ENCODE data around the gene SRPRA. TPM values are rescaled to one million over a fixed set of nuclear protein-coding genes. Genes with fewer than 3 reads are reported as not detected.

The SRPRA gene
- total and polyA plus RNA-seq, 2 donors (not counting 3 experiments of a cell fraction or from before 2014, with no cell fraction given), result 104 to 116 TPM

DNA sequence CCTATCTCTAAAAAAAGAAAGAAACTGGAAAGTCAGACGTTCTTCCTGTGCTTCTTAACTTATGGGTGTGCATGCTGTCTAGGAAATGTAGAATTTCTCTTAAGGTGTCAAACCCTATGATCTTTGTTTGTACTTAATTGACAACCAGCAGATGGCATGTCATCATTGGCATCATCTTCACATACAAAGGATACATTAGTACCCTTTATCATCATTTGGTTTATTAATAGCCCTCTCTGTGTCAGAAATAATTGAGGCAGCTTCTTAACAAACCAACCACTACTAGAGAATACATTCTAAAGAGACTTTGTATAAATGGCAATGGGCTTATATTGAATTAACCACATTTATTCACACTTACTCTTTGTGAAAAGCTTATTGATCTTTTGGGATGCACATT, 13.9 kb downstream of the SRPRA start:
- Histone ChIP-seq H3K9me3 (replicated peaks; ENCODE audit: control insufficient read depth, insufficient read depth, low read length) (no peaks in the 10 kb centered on the region), H2AFZ (ENCODE audit: low read depth, low read length) (no peak overlapping the region), H3K4me1 (ENCODE audit: control insufficient read depth, extremely low read depth, insufficient read depth, low read length) (no peaks in the 10 kb centered on the region), H4K20me1 (replicated peaks; ENCODE audit: control insufficient read depth, extremely low read depth, insufficient read depth, low read length) (no peaks in the 10 kb centered on the region), H3K4me3 (replicated peaks in 1 of 3; ENCODE audit: insufficient read depth in 1 of 3, low read depth in 1 of 3, low read length in 3 of 3) (no peak overlapping the region), H3K4me2 (ENCODE audit: insufficient read depth, low read length) (no peak overlapping the region), H3K36me3 (ENCODE audit: control insufficient read depth in 2 of 2, extremely low read depth in 1 of 2, insufficient read depth in 2 of 2, low read length in 2 of 2) (peaks cover 10 to 16% of the 10 kb centered on the region in 2 experiments), H3K27me3 (ENCODE audit: control insufficient read depth in 2 of 2, insufficient read depth in 2 of 2, low read length in 2 of 2) (no peaks in the 10 kb centered on the region), H3K27ac (ENCODE audit: insufficient read depth, low read depth, low read length) (no peak overlapping the region), H3K9ac (replicated peaks; ENCODE audit: extremely low read depth, insufficient read depth, low read length) (no peak overlapping the region), H3K79me2 (ENCODE audit: control insufficient read depth, insufficient read depth, low read length) (no peaks in the 10 kb centered on the region), H3K9me1 (replicated peaks; ENCODE audit: control insufficient read depth, extremely low read depth, insufficient read depth, low read length) (peaks cover 3% of the 10 kb centered on the region)
- BruUV-seq (replicated peaks), result no TSS peak
- TF ChIP-seq GATA2 (IDR thresholded peaks at IDR 0.05; ENCODE audit: insufficient read depth, insufficient read length, low read depth, low read length) (no peak), MYC (IDR thresholded peaks at IDR 0.05; ENCODE audit: low read depth, low read length) (no peak), POLR2A (IDR thresholded peaks at IDR 0.05; ENCODE audit: low read depth, low read length) (no peak), JUN (IDR thresholded peaks at IDR 0.05; ENCODE audit: borderline replicate concordance, insufficient read depth, insufficient read length, low read depth) (no peak), MAX (IDR thresholded peaks at IDR 0.05; ENCODE audit: insufficient read depth, insufficient read length) (no peak), EZH2 (IDR thresholded peaks at IDR 0.05; ENCODE audit: borderline replicate concordance, low read depth, low read length, severe bottlenecking) (no peak), POLR2AphosphoS5 (IDR thresholded peaks at IDR 0.05; ENCODE audit: insufficient read depth, low read depth, low read length) (no peak), FOS (IDR thresholded peaks at IDR 0.05; ENCODE audit: borderline replicate concordance, insufficient read depth, low read length) (no peak)
- TF ChIP-seq, protein P1, sequence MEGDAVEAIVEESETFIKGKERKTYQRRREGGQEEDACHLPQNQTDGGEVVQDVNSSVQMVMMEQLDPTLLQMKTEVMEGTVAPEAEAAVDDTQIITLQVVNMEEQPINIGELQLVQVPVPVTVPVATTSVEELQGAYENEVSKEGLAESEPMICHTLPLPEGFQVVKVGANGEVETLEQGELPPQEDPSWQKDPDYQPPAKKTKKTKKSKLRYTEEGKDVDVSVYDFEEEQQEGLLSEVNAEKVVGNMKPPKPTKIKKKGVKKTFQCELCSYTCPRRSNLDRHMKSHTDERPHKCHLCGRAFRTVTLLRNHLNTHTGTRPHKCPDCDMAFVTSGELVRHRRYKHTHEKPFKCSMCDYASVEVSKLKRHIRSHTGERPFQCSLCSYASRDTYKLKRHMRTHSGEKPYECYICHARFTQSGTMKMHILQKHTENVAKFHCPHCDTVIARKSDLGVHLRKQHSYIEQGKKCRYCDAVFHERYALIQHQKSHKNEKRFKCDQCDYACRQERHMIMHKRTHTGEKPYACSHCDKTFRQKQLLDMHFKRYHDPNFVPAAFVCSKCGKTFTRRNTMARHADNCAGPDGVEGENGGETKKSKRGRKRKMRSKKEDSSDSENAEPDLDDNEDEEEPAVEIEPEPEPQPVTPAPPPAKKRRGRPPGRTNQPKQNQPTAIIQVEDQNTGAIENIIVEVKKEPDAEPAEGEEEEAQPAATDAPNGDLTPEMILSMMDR (IDR thresholded peaks at IDR 0.05; ENCODE audit: extremely low read depth in 1 of 2, insufficient read depth in 1 of 2, low read depth in 1 of 2, low read length in 2 of 2), result no peak
- ChIA-PET POLR2A (no interaction called here), CTCF (no interaction called here)
- dilution Hi-C loops (cut with MboI; ENCODE audit: extremely low pct_ligation_motif_present, low sequenced_read_pairs) (no loop called here), intact Hi-C loops (cut with micrococcal nuclease) (no loop called here)
- FAIRE-seq (no peak), DNase-seq (ENCODE audit: low read depth, low spot score) (no peak)
